Measurements from ENCODE around the gene ZNF783.

Gene ZNF783

DNA sequence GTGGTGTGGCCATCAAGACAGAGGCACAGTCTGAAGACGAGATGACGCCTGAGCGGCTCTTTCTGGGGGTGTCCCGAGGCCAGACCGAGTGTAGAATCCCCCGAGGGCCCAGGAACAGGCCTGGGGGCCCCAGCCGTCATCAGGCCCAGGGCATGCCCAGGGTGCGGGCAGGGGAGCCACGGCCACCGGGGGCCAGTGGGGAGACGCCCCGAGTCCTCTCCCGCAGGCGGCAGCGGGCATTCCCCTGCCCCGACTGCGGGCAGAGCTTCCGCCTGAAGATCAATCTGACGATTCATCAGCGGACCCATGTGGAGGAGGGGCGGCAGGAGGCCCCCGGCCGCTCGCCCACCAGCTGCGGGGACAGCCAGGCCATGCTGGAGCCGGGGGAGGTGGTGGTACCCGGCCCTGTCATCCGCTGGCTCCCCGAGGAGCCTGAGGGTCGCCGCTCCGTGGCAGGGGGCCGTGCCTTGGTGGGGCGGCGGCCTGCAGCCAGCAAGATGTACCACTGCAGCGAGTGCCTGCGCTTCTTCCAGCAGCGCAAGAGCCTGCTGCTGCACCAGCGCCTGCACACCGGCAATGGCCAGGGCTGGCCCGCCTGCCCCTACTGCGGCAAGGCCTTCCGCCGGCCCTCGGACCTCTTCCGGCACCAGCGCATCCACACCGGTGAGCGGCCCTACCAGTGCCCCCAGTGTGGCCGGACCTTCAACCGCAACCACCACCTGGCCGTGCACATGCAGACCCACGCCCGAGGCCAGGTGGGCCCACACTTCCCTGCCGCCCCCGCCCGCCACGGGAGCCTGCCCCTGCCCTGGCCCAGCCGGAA lies 19.7 kb downstream of the ZNF783 start:
- Histone ChIP-seq H3K9me3 (ENCODE audit: control insufficient read depth, low read length) (no peaks in the 10 kb centered on the region), H3K36me3 (ENCODE audit: control insufficient read depth, insufficient read depth, low read length) (peaks cover 55% of the 10 kb centered on the region), H3K4me1 (ENCODE audit: control insufficient read depth, insufficient read depth, low read length, poor library complexity, severe bottlenecking) (peaks cover 6% of the 10 kb centered on the region), H3K4me3 (ENCODE audit: extremely low read depth, insufficient read depth, low read length, poor library complexity, severe bottlenecking) (no peak overlapping the region), H3K27ac (ENCODE audit: low read depth, low read length, severe bottlenecking) (no peak overlapping the region)
- WGBS, 2 experiments (ENCODE audit: insufficient coverage in 2 of 2), result 94 to 95% methylated on average over 41 to 57 of the region's 59 CpGs

DNA sequence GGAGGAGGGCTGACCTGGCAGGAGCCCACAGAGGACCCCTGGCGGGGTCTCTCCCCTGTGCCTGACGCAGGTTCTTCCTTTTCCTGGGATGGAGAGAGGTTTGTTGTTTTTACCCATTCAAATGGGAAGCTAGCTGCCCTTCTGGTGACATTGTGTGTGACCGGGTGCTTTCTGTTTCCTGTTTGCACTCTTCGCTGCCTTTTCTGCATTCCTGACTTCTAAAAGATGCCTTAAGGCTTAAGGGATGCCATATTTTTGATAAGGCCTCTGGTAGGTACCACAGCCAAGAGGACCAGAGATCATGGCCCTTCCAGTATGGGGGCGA lies 20.3 kb downstream of the ZNF783 start:
- H3K4me1 ChIP-seq (ENCODE audit: control insufficient read depth, insufficient read depth, low read length, poor library complexity, severe bottlenecking), result peaks cover 6% of the 10 kb centered on the region
- H3K27ac ChIP-seq (ENCODE audit: low read depth, low read length, severe bottlenecking), result no peak overlapping the region
- WGBS, 2 experiments (ENCODE audit: insufficient coverage in 2 of 2), result 93 to 100% methylated on average over 2 to 4 of the region's 5 CpGs
- H3K4me3 ChIP-seq (ENCODE audit: extremely low read depth, insufficient read depth, low read length, poor library complexity, severe bottlenecking), result no peak overlapping the region
- no peaks in the 10 kb centered on the region for H3K9me3 ChIP-seq (ENCODE audit: control insufficient read depth, low read length)
- H3K36me3 ChIP-seq (ENCODE audit: control insufficient read depth, insufficient read depth, low read length), result peaks cover 50% of the 10 kb centered on the region

- peaks cover 6% of the 10 kb centered on the region for H3K4me1 ChIP-seq (ENCODE audit: control insufficient read depth, insufficient read depth, low read length, poor library complexity, severe bottlenecking)
- H3K9me3 ChIP-seq (ENCODE audit: control insufficient read depth, low read length), result no peaks in the 10 kb centered on the region
- no peak overlapping the region for H3K4me3 ChIP-seq (ENCODE audit: extremely low read depth, insufficient read depth, low read length, poor library complexity, severe bottlenecking)
- WGBS, 2 experiments (ENCODE audit: insufficient coverage in 2 of 2), result 88 to 100% methylated on average over 1 to 3 of the region's 3 CpGs
- H3K27ac ChIP-seq (ENCODE audit: low read depth, low read length, severe bottlenecking), result no peak overlapping the region
- H3K36me3 ChIP-seq (ENCODE audit: control insufficient read depth, insufficient read depth, low read length), result peaks cover 40% of the 10 kb centered on the region
Observed at GRCh38 chr7:149283321-149283720, 21.3 kb downstream of the ZNF783 start.

DNA sequence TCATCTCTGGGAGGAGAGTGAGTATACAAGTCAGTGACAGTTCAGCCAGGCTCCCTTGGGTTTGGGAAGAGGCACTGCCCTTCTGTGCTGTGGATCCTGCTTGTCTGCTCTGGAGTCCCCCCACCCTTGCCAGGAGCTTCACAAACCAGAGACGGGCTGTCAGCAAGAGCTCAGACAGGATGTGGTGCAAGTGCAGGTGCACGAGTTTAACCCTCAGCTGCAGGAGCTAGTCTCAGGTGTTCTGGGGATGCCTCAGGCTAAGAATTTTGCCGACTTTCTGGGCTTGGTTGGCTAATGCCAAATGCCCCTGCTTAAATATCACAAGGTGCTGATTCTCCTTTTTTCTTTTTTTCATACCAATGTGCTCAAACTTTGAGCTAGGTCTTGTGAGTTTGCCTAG lies 22.3 kb downstream of the ZNF783 start:
- Histone ChIP-seq H3K9me3 (ENCODE audit: control insufficient read depth, low read length) (no peaks in the 10 kb centered on the region), H3K36me3 (ENCODE audit: control insufficient read depth, insufficient read depth, low read length) (peaks cover 30% of the 10 kb centered on the region), H3K4me1 (ENCODE audit: control insufficient read depth, insufficient read depth, low read length, poor library complexity, severe bottlenecking) (peaks cover 6% of the 10 kb centered on the region), H3K27ac (ENCODE audit: low read depth, low read length, severe bottlenecking) (no peak overlapping the region), H3K4me3 (ENCODE audit: extremely low read depth, insufficient read depth, low read length, poor library complexity, severe bottlenecking) (no peak overlapping the region)
- 78 to 88% methylated on average over 2 to 3 of the region's 3 CpGs for WGBS, 2 experiments (ENCODE audit: insufficient coverage in 2 of 2)

GRCh38 chr7:149284850-149285585 lies 23.0 kb downstream of the ZNF783 start:
- WGBS, 2 experiments (ENCODE audit: insufficient coverage in 2 of 2), result 3 to 4% methylated on average over 49 to 53 of the region's 66 CpGs
- Histone ChIP-seq H3K4me3 (ENCODE audit: extremely low read depth, insufficient read depth, low read length, poor library complexity, severe bottlenecking) (peak overlapping the region; percentile 46), H3K27ac (ENCODE audit: low read depth, low read length, severe bottlenecking) (no peak overlapping the region)

GRCh38 chr7:149285603-149286002 lies 23.6 kb downstream of the ZNF783 start:
- Histone ChIP-seq H3K4me3 (ENCODE audit: extremely low read depth, insufficient read depth, low read length, poor library complexity, severe bottlenecking) (peak overlapping the region; percentile 46), H3K27ac (ENCODE audit: low read depth, low read length, severe bottlenecking) (no peak overlapping the region), H3K4me1 (ENCODE audit: control insufficient read depth, insufficient read depth, low read length, poor library complexity, severe bottlenecking) (peaks cover 6% of the 10 kb centered on the region), H3K36me3 (ENCODE audit: control insufficient read depth, insufficient read depth, low read length) (peaks cover 23% of the 10 kb centered on the region), H3K9me3 (ENCODE audit: control insufficient read depth, low read length) (no peaks in the 10 kb centered on the region)
- 0 to 11% methylated on average over 1 to 6 of the region's 11 CpGs for WGBS, 2 experiments (ENCODE audit: insufficient coverage in 2 of 2)

More at GRCh38 chr7:149284850-149285585, 23.0 kb downstream of the ZNF783 start:
- no peaks in the 10 kb centered on the region for H3K9me3 ChIP-seq (ENCODE audit: control insufficient read depth, low read length)
- peaks cover 29% of the 10 kb centered on the region for H3K36me3 ChIP-seq (ENCODE audit: control insufficient read depth, insufficient read depth, low read length)
- H3K4me1 ChIP-seq (ENCODE audit: control insufficient read depth, insufficient read depth, low read length, poor library complexity, severe bottlenecking), result peaks cover 6% of the 10 kb centered on the region

DNA sequence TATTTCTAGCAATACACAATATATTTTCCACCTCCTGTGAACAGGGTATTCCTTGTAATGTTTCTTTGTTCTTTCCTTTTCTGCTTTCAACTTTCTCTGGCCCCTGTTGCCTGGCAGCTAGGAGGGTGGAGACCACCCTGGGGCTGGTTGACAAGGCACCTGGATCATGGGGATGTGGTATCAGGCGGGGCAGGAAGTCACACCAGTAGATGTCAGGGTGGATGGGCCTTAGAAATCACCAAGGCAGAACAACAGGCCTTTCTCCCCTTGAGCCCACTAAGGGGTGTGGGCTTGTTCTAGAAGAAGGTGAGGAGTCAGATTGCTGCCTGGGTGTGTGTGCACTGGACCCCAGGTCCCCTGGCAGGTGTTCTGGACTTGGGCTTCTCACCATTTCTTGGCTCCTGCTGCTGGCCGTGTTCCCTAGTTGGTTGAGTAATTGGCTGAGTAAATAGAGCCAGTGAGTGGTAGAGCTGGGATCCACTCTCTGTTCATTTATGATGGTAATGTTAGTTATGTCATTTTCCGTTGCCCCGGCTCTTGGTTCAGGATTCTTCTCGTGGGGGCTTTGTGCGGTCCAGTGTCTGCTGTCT lies 24.9 kb downstream of the ZNF783 start:
- Histone ChIP-seq H3K9me3 (ENCODE audit: control insufficient read depth, low read length) (no peaks in the 10 kb centered on the region), H3K4me1 (ENCODE audit: control insufficient read depth, insufficient read depth, low read length, poor library complexity, severe bottlenecking) (peaks cover 6% of the 10 kb centered on the region), H3K27ac (ENCODE audit: low read depth, low read length, severe bottlenecking) (no peak overlapping the region), H3K36me3 (ENCODE audit: control insufficient read depth, insufficient read depth, low read length) (peaks cover 12% of the 10 kb centered on the region), H3K4me3 (ENCODE audit: extremely low read depth, insufficient read depth, low read length, poor library complexity, severe bottlenecking) (no peak overlapping the region)
- 97 to 98% methylated on average over 5 to 6 of the region's 6 CpGs for WGBS, 2 experiments (ENCODE audit: insufficient coverage in 2 of 2)

- Histone ChIP-seq H3K4me1 (ENCODE audit: control insufficient read depth, insufficient read depth, low read length, poor library complexity, severe bottlenecking) (no peaks in the 10 kb centered on the region), H3K4me3 (ENCODE audit: extremely low read depth, insufficient read depth, low read length, poor library complexity, severe bottlenecking) (no peak overlapping the region), H3K27ac (ENCODE audit: low read depth, low read length, severe bottlenecking) (no peak overlapping the region), H3K36me3 (ENCODE audit: control insufficient read depth, insufficient read depth, low read length) (peaks cover 5% of the 10 kb centered on the region), H3K9me3 (ENCODE audit: control insufficient read depth, low read length) (no peaks in the 10 kb centered on the region)
- 92% methylated on average over 9 to 10 of the region's 10 CpGs for WGBS, 2 experiments (ENCODE audit: insufficient coverage in 2 of 2)
Observed at GRCh38 chr7:149287622-149288021, 25.6 kb downstream of the ZNF783 start.

DNA sequence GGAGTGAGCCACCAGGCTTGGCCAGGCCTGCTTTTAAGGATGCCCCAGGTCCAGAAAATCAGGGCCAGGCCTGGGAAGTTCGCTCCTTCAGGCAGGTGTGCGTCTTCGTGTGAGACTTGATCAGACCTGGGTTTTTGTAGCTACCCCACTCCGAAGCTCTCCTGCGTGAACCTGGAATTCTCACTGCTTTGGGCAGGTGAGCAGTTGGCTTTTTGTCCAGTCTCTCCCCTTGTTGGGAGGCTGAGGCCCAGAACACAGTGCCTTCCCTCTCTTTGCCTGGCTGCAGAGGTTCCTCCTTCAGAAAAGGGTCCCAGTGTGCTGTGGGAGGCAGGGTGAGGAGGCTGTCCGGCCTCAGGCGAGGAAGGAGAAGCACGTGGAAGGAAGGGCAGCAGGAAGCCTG lies 27.3 kb downstream of the ZNF783 start:
- Histone ChIP-seq H3K4me3 (ENCODE audit: extremely low read depth, insufficient read depth, low read length, poor library complexity, severe bottlenecking) (no peak overlapping the region), H3K36me3 (ENCODE audit: control insufficient read depth, insufficient read depth, low read length) (no peaks in the 10 kb centered on the region), H3K9me3 (ENCODE audit: control insufficient read depth, low read length) (no peaks in the 10 kb centered on the region), H3K27ac (ENCODE audit: low read depth, low read length, severe bottlenecking) (no peak overlapping the region), H3K4me1 (ENCODE audit: control insufficient read depth, insufficient read depth, low read length, poor library complexity, severe bottlenecking) (no peaks in the 10 kb centered on the region)
- 91 to 92% methylated on average over 6 to 8 of the region's 8 CpGs for WGBS, 2 experiments (ENCODE audit: insufficient coverage in 2 of 2)

- H3K36me3 ChIP-seq (ENCODE audit: control insufficient read depth, insufficient read depth, low read length), result no peaks in the 10 kb centered on the region
- H3K4me1 ChIP-seq (ENCODE audit: control insufficient read depth, insufficient read depth, low read length, poor library complexity, severe bottlenecking), result no peaks in the 10 kb centered on the region
- no peaks in the 10 kb centered on the region for H3K9me3 ChIP-seq (ENCODE audit: control insufficient read depth, low read length)
- H3K4me3 ChIP-seq (ENCODE audit: extremely low read depth, insufficient read depth, low read length, poor library complexity, severe bottlenecking), result no peak overlapping the region
- no peak overlapping the region for H3K27ac ChIP-seq (ENCODE audit: low read depth, low read length, severe bottlenecking)
- 94 to 97% methylated on average over 4 of the region's 4 CpGs for WGBS, 2 experiments (ENCODE audit: insufficient coverage in 2 of 2)
Observed at GRCh38 chr7:149289856-149290255, 27.9 kb downstream of the ZNF783 start.

All from mesodermal cell (in vitro differentiated cells).